GM23248 (cell line): Measurements from ENCODE around the gene ADAM15. TPM values are rescaled to one million over a fixed set of nuclear protein-coding genes. Genes with fewer than 3 reads are reported as not detected.

Source experiments
- DNase-seq: peaks from one replicate; pipeline ENCODE4 v3.0.0-alpha.2; 2015
- H2AFZ ChIP-seq: fragments of 200-600 bp; sonication (generic); 2 replicates; pipeline ENCODE4 v1.6.1; 2016; ENCODE audit warnings: antibody characterized with exemption
- H3F3A ChIP-seq: fragments of 200-600 bp; sonication (generic); 2 replicates; pipeline ENCODE4 v1.6.1; 2016; ENCODE audit warnings: mild to moderate bottlenecking, antibody characterized with exemption, mixed run types; ENCODE audit not compliant: insufficient read depth
- H3K27ac ChIP-seq: fragments of 200-600 bp; sonication (generic); 2 replicates; pipeline ENCODE4 v1.5.1; 2016; ENCODE audit warnings: mild to moderate bottlenecking
- H3K27me3 ChIP-seq: fragments of 200-600 bp; sonication (generic); replicated peaks from 2 replicates; pipeline ENCODE4 v1.6.1; 2016; ENCODE audit warnings: mild to moderate bottlenecking; ENCODE audit not compliant: insufficient read depth
- H3K36me3 ChIP-seq: fragments of 200-600 bp; sonication (generic); 2 replicates; pipeline ENCODE4 v1.6.1; 2016; ENCODE audit warnings: low read depth, mild to moderate bottlenecking
- H3K4me1 ChIP-seq: fragments of 200-600 bp; sonication (generic); 2 replicates; pipeline ENCODE4 v1.6.1; 2016; ENCODE audit warnings: mild to moderate bottlenecking; ENCODE audit not compliant: insufficient read depth
- H3K4me2 ChIP-seq: fragments of 200-600 bp; sonication (generic); one replicate; pipeline ENCODE4 v1.6.1; 2016; ENCODE audit warnings: mild to moderate bottlenecking; ENCODE audit not compliant: unreplicated experiment
- H3K4me3 ChIP-seq: fragments of 200-600 bp; sonication (generic); 2 replicates; pipeline ENCODE4 v1.5.1; 2016; ENCODE audit warnings: mild to moderate bottlenecking
- H3K79me2 ChIP-seq: fragments of 200-600 bp; sonication (generic); 2 replicates; pipeline ENCODE4 v1.6.1; 2016; ENCODE audit warnings: mild to moderate bottlenecking; ENCODE audit not compliant: insufficient read depth
- H3K9ac ChIP-seq: fragments of 200-600 bp; sonication (generic); 2 replicates; pipeline ENCODE4 v1.6.1; 2016; ENCODE audit warnings: mild to moderate bottlenecking
- H3K9me2 ChIP-seq: fragments of 200-600 bp; sonication (generic); 2 replicates; pipeline ENCODE4 v1.6.1; 2016; ENCODE audit warnings: mixed run types, mild to moderate bottlenecking, moderate library complexity; ENCODE audit not compliant: insufficient read depth
- H3K9me3 ChIP-seq: fragments of 200-600 bp; sonication (generic); one replicate; pipeline ENCODE4 v1.6.1; 2017; ENCODE audit warnings: low read depth
- H4K20me1 ChIP-seq: fragments of 200-600 bp; sonication (generic); 2 replicates; pipeline ENCODE4 v1.6.0; 2016; ENCODE audit not compliant: insufficient read depth
- EZH2 ChIP-seq: fragments of 200-600 bp; sonication (generic); IDR thresholded peaks from 2 replicates; pipeline ENCODE4 v1.6.1; 2018; ENCODE audit warnings: antibody characterized with exemption, mild to moderate bottlenecking; ENCODE audit not compliant: insufficient read depth, poor library complexity, severe bottlenecking
- EZH2phosphoT487 ChIP-seq: fragments of 200-600 bp; sonication (generic); IDR thresholded peaks from 2 replicates; pipeline ENCODE4 v1.6.1; 2018; ENCODE audit warnings: antibody characterized with exemption, moderate library complexity, mild to moderate bottlenecking, low read depth; ENCODE audit not compliant: insufficient read depth
- WGBS, 2 experiments: methylation state at CpG; one replicate each; pipeline ENCODE4 v1.1.6; 2015 to 2017; ENCODE audit warnings: low lambda C conversion rate in 2 of 2, low coverage in 1 of 2; ENCODE audit errors: missing lambda C conversion rate in 2 of 2; 5-methylcytosine and 5-hydroxymethylcytosine counted together
- in situ Hi-C: fragments of 300-500 bp; cut with MboI; formaldehyde crosslinking; loops from 2 replicates; pipeline ENCODE4 v1.15.0; 2020
- polyA plus RNA-seq: library from polyadenylated mRNA; unstranded; fragments of >200 nt; fragmentation: Nextera tagmentation; extraction: Ambion mirVana; gene quantifications from 2 replicates; pipeline ENCODE4 v1.2.1, GENCODE V29; 2016
- total RNA-seq: library from RNA; depleted of rRNA; stranded (reverse); fragments of >200 nt; shearing (Covaris generic); gene quantifications from 2 replicates; pipeline ENCODE4 v1.2.3, GENCODE V29; 2014

Gene ADAM15
- total and polyA plus RNA-seq, 2 experiments from 2014 or later = 73.0 to 85.6 TPM

DNA sequence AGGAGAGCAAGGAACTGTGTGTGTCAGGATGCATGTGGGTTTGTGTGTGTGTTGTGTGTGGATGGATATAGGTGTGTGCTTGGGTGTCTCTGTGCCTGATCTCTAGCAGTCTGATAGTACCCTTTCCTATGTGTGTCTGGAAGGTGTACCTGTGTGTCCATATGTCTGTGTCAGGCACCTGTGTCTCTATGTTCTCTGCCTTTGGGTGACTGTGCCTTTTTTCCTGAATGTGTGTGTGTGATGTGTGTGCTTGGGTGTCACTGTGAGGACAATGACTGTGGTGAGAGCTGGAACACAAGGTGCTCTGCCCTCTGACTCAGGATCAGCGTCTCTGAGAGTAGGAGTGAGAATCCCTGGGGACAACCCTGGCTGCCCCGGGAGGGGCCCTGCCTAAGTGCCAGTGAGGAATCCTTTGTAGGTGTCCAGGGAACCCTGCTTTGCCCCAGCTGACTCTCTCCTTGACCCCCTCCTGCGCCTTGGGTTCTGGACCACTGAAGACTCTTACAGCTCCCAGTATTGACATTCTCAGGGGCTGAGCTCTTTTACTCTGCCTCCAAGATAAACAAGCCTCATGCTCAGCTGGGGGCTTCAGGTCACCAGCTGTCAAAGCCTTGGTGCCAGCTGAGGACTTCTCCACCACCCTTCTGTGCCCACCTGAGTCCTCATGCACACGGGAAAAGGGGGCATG, 26.8 kb downstream of the ADAM15 start:
- Histone ChIP-seq H3K27me3 (peaks cover 37% of the 10 kb centered on the region), H3K9me3 (no peaks in the 10 kb centered on the region), H3K4me3 (peak overlapping the region; percentile 66; the same call in 1 of the 2 replicates), H4K20me1 (no peaks in the 10 kb centered on the region), H3K9ac (no peak overlapping the region), H3K4me2 (peak overlapping the region; percentile 73), H3K79me2 (no peaks in the 10 kb centered on the region), H3F3A (peaks cover 7% of the 10 kb centered on the region), H3K4me1 (peaks cover 5% of the 10 kb centered on the region; the same call in 1 of the 2 replicates), H3K9me2 (no peaks in the 10 kb centered on the region), H2AFZ (no peak overlapping the region), H3K27ac (no peak overlapping the region), H3K36me3 (no peaks in the 10 kb centered on the region)
- in situ Hi-C loops = no loop called here
- TF ChIP-seq EZH2phosphoT487 = no peak
- no peak for TF ChIP-seq EZH2
- peak; percentile 65 for DNase-seq
- WGBS, 2 experiments = 40 to 53% methylated on average over 4 of the region's 4 CpGs

DNA sequence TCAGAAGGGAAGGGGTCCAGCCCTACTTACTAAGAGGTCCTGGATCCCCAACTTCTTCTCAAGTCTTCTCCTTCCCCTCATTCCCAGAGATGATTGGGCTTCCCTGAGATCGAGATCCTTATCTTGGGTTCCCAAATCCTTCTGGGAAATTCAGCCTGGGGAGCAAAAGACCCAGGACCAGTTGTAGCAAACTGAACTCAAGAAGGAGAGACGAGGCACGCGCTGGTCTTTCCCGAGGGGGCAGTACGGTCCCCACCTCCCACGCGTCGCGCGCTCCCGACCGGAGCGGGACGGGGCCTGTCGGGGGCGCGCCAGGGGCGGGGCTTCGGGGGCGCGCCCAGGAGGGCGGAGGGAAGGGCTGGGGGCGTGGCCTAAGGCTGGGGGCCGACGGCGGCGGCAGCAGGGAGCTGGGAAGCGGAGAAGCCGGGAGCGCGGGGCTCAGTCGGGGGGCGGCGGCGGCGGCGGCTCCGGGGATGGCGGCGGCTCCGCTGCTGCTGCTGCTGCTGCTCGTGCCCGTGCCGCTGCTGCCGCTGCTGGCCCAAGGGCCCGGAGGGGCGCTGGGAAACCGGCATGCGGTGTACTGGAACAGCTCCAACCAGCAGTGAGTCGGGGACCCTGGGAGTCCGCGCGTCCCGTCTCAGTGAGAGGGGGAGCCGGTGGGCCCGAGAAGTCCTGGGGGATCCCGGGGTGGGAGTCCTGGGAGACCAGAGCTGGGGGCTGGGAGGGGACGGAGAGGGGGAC, 27.5 kb downstream of the ADAM15 start, which contains the start of gene EFNA3:
EFNA3 (plus strand) TSS at position 369 of the 741 bp plus-strand sequence; CDS start at position 474, 105 bp downstream.
- Histone ChIP-seq H3F3A (peaks cover 7% of the 10 kb centered on the region), H3K9ac (peak within 1 kb of the TSS; percentile 31; the same call in 1 of the 2 replicates), H3K27me3 (peaks cover 45% of the 10 kb centered on the region), H4K20me1 (no peaks in the 10 kb centered on the region), H3K79me2 (no peaks in the 10 kb centered on the region), H3K4me1 (peaks cover 5% of the 10 kb centered on the region; the same call in 1 of the 2 replicates), H3K9me3 (no peaks in the 10 kb centered on the region), H2AFZ (peak within 1 kb of the TSS; percentile 78), H3K4me3 (peak within 1 kb of the TSS; percentile 66), H3K9me2 (no peaks in the 10 kb centered on the region), H3K36me3 (no peaks in the 10 kb centered on the region), H3K4me2 (peak within 1 kb of the TSS; percentile 73), H3K27ac (no peak within 1 kb of the TSS)
- in situ Hi-C loops = no loop called here
- peak; percentile 80 for DNase-seq
- no peak for TF ChIP-seq EZH2phosphoT487
- WGBS, 2 experiments = 2 to 4% methylated on average over 10 to 50 of the region's 59 CpGs

DNA sequence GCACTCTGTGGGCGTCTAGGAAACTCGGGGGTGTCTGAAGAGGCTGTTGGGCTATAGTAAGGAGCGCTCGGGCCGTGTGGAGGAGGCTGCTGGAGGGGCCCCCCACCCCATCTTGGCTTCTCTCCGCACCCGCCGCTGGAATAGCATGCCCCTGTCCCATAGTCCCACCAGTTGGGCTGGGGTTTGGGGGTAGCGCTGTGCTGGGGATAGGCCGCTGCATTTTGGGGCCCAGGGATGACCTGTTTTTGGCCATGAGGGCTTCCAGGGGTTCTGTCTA, 28.0 kb downstream of the ADAM15 start:
- peaks cover 7% of the 10 kb centered on the region for H3F3A ChIP-seq
- WGBS, 2 experiments = 3 to 9% methylated on average over 5 to 10 of the region's 10 CpGs
- H4K20me1 ChIP-seq = no peaks in the 10 kb centered on the region
- peaks cover 5% of the 10 kb centered on the region; the same call in 1 of the 2 replicates for H3K4me1 ChIP-seq
- no peaks in the 10 kb centered on the region for H3K79me2 ChIP-seq
- no peaks in the 10 kb centered on the region for H3K36me3 ChIP-seq
- H3K9me3 ChIP-seq = no peaks in the 10 kb centered on the region
- no peak for DNase-seq
- H3K9ac ChIP-seq = no peak overlapping the region
- no peak for TF ChIP-seq EZH2
- no peak for TF ChIP-seq EZH2phosphoT487
- H3K27me3 ChIP-seq = peaks cover 49% of the 10 kb centered on the region
- peak overlapping the region; percentile 73 for H3K4me2 ChIP-seq
- peak overlapping the region; percentile 66 for H3K4me3 ChIP-seq
- no peak overlapping the region for H3K27ac ChIP-seq
- H2AFZ ChIP-seq = peak overlapping the region; percentile 78
- H3K9me2 ChIP-seq = no peaks in the 10 kb centered on the region
- in situ Hi-C loops = no loop called here

DNA sequence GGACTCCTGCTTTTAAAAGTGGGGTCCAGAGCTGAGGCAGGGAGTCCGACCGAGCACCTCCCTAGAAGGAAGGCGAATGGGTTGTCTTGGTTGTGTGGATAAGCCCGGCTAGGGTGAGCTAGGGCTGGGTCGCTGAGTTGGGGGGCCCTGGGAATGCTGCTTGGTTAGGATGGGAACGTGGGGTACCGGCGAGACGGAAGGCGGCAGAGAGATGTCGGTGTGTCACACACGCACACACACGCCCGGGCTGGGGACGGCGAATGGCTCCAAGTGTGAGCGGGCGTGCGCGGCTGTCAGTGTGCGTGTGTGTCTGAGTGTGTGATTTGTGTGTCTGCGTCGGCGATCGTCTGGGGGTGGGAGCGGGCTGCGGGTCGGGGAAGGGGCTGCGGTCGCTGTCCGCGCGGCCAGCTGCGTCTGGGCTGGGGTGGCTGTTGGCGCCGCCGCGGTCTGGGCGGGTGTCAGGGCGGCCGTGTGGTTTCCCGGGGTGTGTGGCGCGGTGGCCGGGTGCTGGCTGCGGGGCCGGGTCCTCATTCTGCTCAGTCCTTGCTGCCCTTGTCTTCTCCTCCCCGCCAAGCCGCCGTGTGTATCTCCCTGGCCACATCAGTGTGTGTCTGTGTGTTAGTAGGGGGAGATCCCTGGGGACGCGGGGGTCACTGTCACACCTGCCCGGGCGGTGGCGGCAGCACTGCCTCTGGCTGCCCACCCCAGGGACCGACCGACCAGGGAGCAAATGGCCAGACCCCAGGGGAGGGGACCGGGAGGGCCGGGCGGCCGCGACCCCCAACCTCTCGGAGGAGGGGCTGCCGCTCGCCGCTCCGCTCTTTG, 28.6 kb downstream of the ADAM15 start:
- TF ChIP-seq EZH2 (peak; percentile 94), EZH2phosphoT487 (peak; percentile 62; the same call in 1 of the 2 replicates)
- no peak overlapping the region for H3K9ac ChIP-seq
- peaks cover 7% of the 10 kb centered on the region for H3F3A ChIP-seq
- DNase-seq = no peak
- no peaks in the 10 kb centered on the region for H3K36me3 ChIP-seq
- H3K4me2 ChIP-seq = peak overlapping the region; percentile 73
- peaks cover 49% of the 10 kb centered on the region for H3K27me3 ChIP-seq
- in situ Hi-C loops = no loop called here
- H2AFZ ChIP-seq = no peak overlapping the region
- 1 to 2% methylated on average over 31 to 64 of the region's 67 CpGs for WGBS, 2 experiments
- H3K9me3 ChIP-seq = no peaks in the 10 kb centered on the region
- H3K4me3 ChIP-seq = no peak overlapping the region; the same call in 1 of the 2 replicates
- H3K27ac ChIP-seq = no peak overlapping the region
- H3K79me2 ChIP-seq = no peaks in the 10 kb centered on the region
- H3K4me1 ChIP-seq = peaks cover 5% of the 10 kb centered on the region; the same call in 1 of the 2 replicates
- H4K20me1 ChIP-seq = no peaks in the 10 kb centered on the region
- no peaks in the 10 kb centered on the region for H3K9me2 ChIP-seq
